H1 (cell line): ENCODE results near the gene MGMT. TPM values are rescaled to one million over a fixed set of nuclear protein-coding genes. Genes with fewer than 3 reads are reported as not detected.

ENCODE experiments used
- CTCF ChIA-PET: fragments of 300-600 bp; sonication (Branson Sonifier 250); formaldehyde crosslinking; loops from one replicate; lab custom pipeline; 2021; ENCODE audit not compliant: partially characterized antibody; lab: Charles Lee
- POLR2A ChIA-PET: fragments of 300-600 bp; sonication (Branson Sonifier 250); formaldehyde crosslinking; loops from one replicate; lab custom pipeline; 2021; ENCODE audit warnings: inconsistent platforms; ENCODE audit not compliant: partially characterized antibody; lab: Charles Lee
- DNase-seq, 2 experiments: peaks; one replicate each; pipeline versions ENCODE4 v3.0.0 to v3.0.0-alpha.2; 2010 to 2022; ENCODE audit warnings: low spot score in 2 of 2, low read depth in 1 of 2, mixed read lengths in 1 of 2
- FAIRE-seq: peaks from 2 replicates; lab custom pipeline; 2011; peaks lifted over from hg19 to GRCh38; lab: Jason Lieb, UNC
- H2AFZ ChIP-seq: 2 replicates; pipeline ENCODE4 v1.8.1; 2012; ENCODE audit warnings: low read length, inconsistent platforms
- H2AK5ac ChIP-seq: 2 replicates; pipeline ENCODE4 v1.6.1; 2013; ENCODE audit warnings: low read depth, low read length
- H2BK120ac ChIP-seq: replicated peaks from 2 replicates; pipeline ENCODE3; 2013; ENCODE audit warnings: low read depth, low read length, inconsistent platforms
- H2BK12ac ChIP-seq: 2 replicates; pipeline ENCODE4 v1.6.1; 2013; ENCODE audit warnings: low read depth, low read length
- H2BK15ac ChIP-seq: 2 replicates; pipeline ENCODE4 v1.6.1; 2013; ENCODE audit warnings: low read length
- H2BK20ac ChIP-seq: 2 replicates; pipeline ENCODE4 v1.6.1; 2013; ENCODE audit warnings: low read length
- H2BK5ac ChIP-seq: 2 replicates; pipeline ENCODE4 v1.6.1; 2013; ENCODE audit warnings: low read depth, low read length
- H3K14ac ChIP-seq: 2 replicates; pipeline ENCODE4 v1.6.1; 2013; ENCODE audit warnings: inconsistent platforms; ENCODE audit not compliant: insufficient read length
- H3K18ac ChIP-seq: 2 replicates; pipeline ENCODE4 v1.6.1; 2013; ENCODE audit warnings: low read length; ENCODE audit errors: extremely low read depth
- H3K23ac ChIP-seq: 2 replicates; pipeline ENCODE4 v1.6.1; 2013; ENCODE audit warnings: inconsistent platforms; ENCODE audit not compliant: insufficient read length
- H3K23me2 ChIP-seq: 2 replicates; pipeline ENCODE4 v1.6.1; 2013; ENCODE audit warnings: low read depth, low read length
- H3K27ac ChIP-seq: 2 replicates; pipeline ENCODE4 v1.6.1; 2011; ENCODE audit warnings: low read depth, low read length, inconsistent platforms
- H3K27me3 ChIP-seq, 4 experiments: replicated peaks in 1 of 4; 1 replicate in 1 of 4; 2 replicates in 3 of 4; pipeline versions ENCODE4 v1.6.1 to v1.8.1; 2011 to 2013; ENCODE audit warnings: low read length in 3 of 4, mild to moderate bottlenecking in 3 of 4, inconsistent platforms in 2 of 4, mixed read lengths in 2 of 4, moderate library complexity in 1 of 4; ENCODE audit not compliant: control insufficient read depth in 3 of 4, insufficient read depth in 3 of 4; ENCODE audit errors: extremely low read depth in 1 of 4
- H3K36me3 ChIP-seq, 4 experiments: 2 replicates each; pipeline versions ENCODE4 v1.6.1 to v1.8.1; 2011 to 2013; ENCODE audit warnings: mild to moderate bottlenecking in 4 of 4, low read length in 3 of 4, moderate library complexity in 2 of 4, control low read depth in 1 of 4, inconsistent platforms in 1 of 4; ENCODE audit not compliant: insufficient read depth in 4 of 4, control insufficient read depth in 2 of 4
- H3K4ac ChIP-seq: replicated peaks from 2 replicates; pipeline ENCODE3; 2013; ENCODE audit warnings: low read length, low read depth, mixed read lengths, inconsistent platforms; ENCODE audit not compliant: insufficient read length
- H3K4me1 ChIP-seq, 4 experiments: replicated peaks in 1 of 4; 1 replicate in 1 of 4; 2 replicates in 3 of 4; pipeline versions ENCODE4 v1.6.1 to v1.8.1; 2011 to 2013; ENCODE audit warnings: low read length in 3 of 4, inconsistent platforms in 2 of 4, mixed read lengths in 1 of 4; ENCODE audit not compliant: insufficient read depth in 4 of 4, control insufficient read depth in 3 of 4
- H3K4me2 ChIP-seq, 2 experiments: 2 replicates each; pipeline versions ENCODE4 v1.6.1 to v1.8.1; 2011 to 2013; ENCODE audit warnings: low read depth in 2 of 2, low read length in 2 of 2, control low read depth in 1 of 2, inconsistent platforms in 1 of 2, mild to moderate bottlenecking in 1 of 2; ENCODE audit not compliant: insufficient read depth in 1 of 2
- H3K4me3 ChIP-seq, 4 experiments: fragments of 200-600, 300-600 bp in 1 of 4; sonication (generic), shearing (Covaris generic), sonication (Bioruptor Twin) in 1 of 4; 2 replicates each; pipeline versions ENCODE4 v1.5.1 to v1.8.1; 2011 to 2016; ENCODE audit warnings: low read length in 4 of 4, low read depth in 3 of 4, control low read depth in 2 of 4, inconsistent platforms in 2 of 4, mild to moderate bottlenecking in 2 of 4, mixed read lengths in 1 of 4, moderate library complexity in 1 of 4; ENCODE audit not compliant: insufficient read depth in 2 of 4; ENCODE audit errors: extremely low read depth in 1 of 4
- H3K56ac ChIP-seq: replicated peaks from 2 replicates; pipeline ENCODE3; 2013; ENCODE audit warnings: low read depth, mild to moderate bottlenecking, mixed read lengths, low read length, inconsistent platforms; ENCODE audit not compliant: insufficient read length
- H3K79me1 ChIP-seq: 2 replicates; pipeline ENCODE4 v1.6.1; 2013; ENCODE audit warnings: low read depth, low read length, control low read depth
- H3K79me2 ChIP-seq, 2 experiments: 2 replicates each; pipeline versions ENCODE4 v1.6.1 to v1.8.1; 2012 to 2013; ENCODE audit warnings: low read length in 2 of 2, mild to moderate bottlenecking in 2 of 2, inconsistent platforms in 1 of 2; ENCODE audit not compliant: insufficient read depth in 2 of 2, control insufficient read depth in 1 of 2
- H3K9ac ChIP-seq, 4 experiments: replicated peaks in 1 of 4; 1 replicate in 1 of 4; 2 replicates in 3 of 4; pipeline versions ENCODE4 v1.6.1 to v1.8.1; 2011 to 2013; ENCODE audit warnings: low read depth in 3 of 4, low read length in 3 of 4, control low read depth in 2 of 4, mild to moderate bottlenecking in 2 of 4, moderate library complexity in 2 of 4, inconsistent platforms in 1 of 4; ENCODE audit errors: extremely low read depth in 1 of 4
- H3K9me3 ChIP-seq, 2 experiments: 2 replicates each; pipeline versions ENCODE4 v1.6.1 to v1.8.1; 2012 to 2013; ENCODE audit warnings: mild to moderate bottlenecking in 2 of 2, moderate library complexity in 2 of 2, control low read depth in 1 of 2, inconsistent platforms in 1 of 2, low read depth in 1 of 2, low read length in 1 of 2, mixed read lengths in 1 of 2; ENCODE audit not compliant: insufficient read depth in 2 of 2
- H4K20me1 ChIP-seq, 2 experiments: replicated peaks in 1 of 2; 2 replicates each; pipeline versions ENCODE3 to v1.8.1; 2011 to 2013; ENCODE audit warnings: inconsistent platforms in 2 of 2, low read length in 2 of 2, mild to moderate bottlenecking in 1 of 2; ENCODE audit not compliant: insufficient read depth in 2 of 2, control insufficient read depth in 1 of 2
- H4K5ac ChIP-seq: 2 replicates; pipeline ENCODE4 v1.6.1; 2013; ENCODE audit warnings: low read length, low read depth, mixed read lengths, inconsistent platforms; ENCODE audit not compliant: insufficient read length
- H4K8ac ChIP-seq: 2 replicates; pipeline ENCODE4 v1.8.0; 2013; ENCODE audit warnings: mild to moderate bottlenecking, moderate library complexity, low read length, inconsistent platforms; ENCODE audit not compliant: insufficient read depth; ENCODE audit errors: extremely low read depth
- H4K91ac ChIP-seq: replicated peaks from 2 replicates; pipeline ENCODE3; 2013; ENCODE audit warnings: low read length, mixed read lengths, inconsistent platforms; ENCODE audit not compliant: insufficient read length
- CBX8 ChIP-seq: fragments of 300-800, 300-1000 bp; sonication (generic); IDR thresholded peaks from 2 replicates; pipeline ENCODE4 v1.7.1; 2016; ENCODE audit warnings: low read depth, low read length, borderline replicate concordance
- CEBPB ChIP-seq: IDR thresholded peaks from 2 replicates; pipeline ENCODE4 v1.6.1; 2012; ENCODE audit warnings: low read depth, low read length
- CREB1 ChIP-seq: IDR thresholded peaks from 2 replicates; pipeline ENCODE4 v1.6.1; 2012; ENCODE audit warnings: inconsistent platforms
- CTBP2 ChIP-seq: IDR thresholded peaks from 2 replicates; pipeline ENCODE4 v1.7.0; 2011; ENCODE audit warnings: borderline replicate concordance, mild to moderate bottlenecking, moderate library complexity, mixed read lengths, low read length; ENCODE audit not compliant: insufficient read depth, insufficient read length
- EGR1 ChIP-seq: IDR thresholded peaks from 2 replicates; pipeline ENCODE4 v1.6.1; 2011; ENCODE audit warnings: low read depth, low read length, borderline replicate concordance
- GABPA ChIP-seq: IDR thresholded peaks from 2 replicates; pipeline ENCODE4 v1.6.1; 2011; ENCODE audit warnings: mild to moderate bottlenecking, low read length, moderate library complexity, borderline replicate concordance; ENCODE audit not compliant: insufficient read depth
- HDAC2 ChIP-seq, 2 experiments: fragments of 300-600 bp in 1 of 2; sonication (generic) in 1 of 2; IDR thresholded peaks; 2 replicates each; pipeline ENCODE4 v1.6.1; 2011 to 2012; ENCODE audit warnings: low read depth in 2 of 2, low read length in 2 of 2, mild to moderate bottlenecking in 2 of 2, moderate library complexity in 2 of 2, borderline replicate concordance in 1 of 2, inconsistent platforms in 1 of 2
- MAFK ChIP-seq: IDR thresholded peaks from 2 replicates; pipeline ENCODE4 v1.6.1; 2012; ENCODE audit warnings: low read depth, mild to moderate bottlenecking, improper control_type of control experiment, low read length
- MAX ChIP-seq: IDR thresholded peaks from 2 replicates; pipeline ENCODE4 v1.6.1; 2012; ENCODE audit warnings: inconsistent platforms
- POLR2AphosphoS5 ChIP-seq: IDR thresholded peaks from 2 replicates; pipeline ENCODE4 v1.6.1; 2011; ENCODE audit warnings: low read depth, low read length
- POU5F1 ChIP-seq: IDR thresholded peaks from 2 replicates; pipeline ENCODE4 v1.6.1; 2011; ENCODE audit warnings: low read depth, mild to moderate bottlenecking, low read length, moderate library complexity
- RNF2 ChIP-seq: fragments of 200-900, 300-1000 bp; sonication (generic); IDR thresholded peaks from 2 replicates; pipeline ENCODE4 v1.7.1; 2016; ENCODE audit warnings: borderline replicate concordance, low read depth, mild to moderate bottlenecking, antibody characterized with exemption, low read length; ENCODE audit not compliant: poor library complexity, severe bottlenecking; ENCODE audit errors: missing control alignments
- SIRT6 ChIP-seq: IDR thresholded peaks from one replicate; pipeline ENCODE4 v1.7.1; 2012; ENCODE audit warnings: low read length, inconsistent platforms
- SRF ChIP-seq: IDR thresholded peaks from 2 replicates; pipeline ENCODE4 v1.6.1; 2011; ENCODE audit warnings: mild to moderate bottlenecking, low read depth, low read length, moderate library complexity
- TEAD4 ChIP-seq: IDR thresholded peaks from 2 replicates; pipeline ENCODE4 v1.6.1; 2012; ENCODE audit warnings: low read depth, low read length, inconsistent platforms, mixed read lengths
- WGBS, 2 experiments: shearing (Covaris generic) in 1 of 2; methylation state at CpG; one replicate each; pipeline versions ENCODE4 v1.1.6 to v1.1.7; 2013 to 2015; ENCODE audit warnings: low lambda C conversion rate in 2 of 2, mixed read lengths in 2 of 2, inconsistent platforms in 1 of 2, low coverage in 1 of 2, missing lambda C conversion rate in 1 of 2; ENCODE audit not compliant: insufficient replicate concordance in 2 of 2, insufficient coverage in 1 of 2, insufficient read length in 1 of 2; ENCODE audit errors: extremely low coverage in 1 of 2, missing lambda C conversion rate in 1 of 2; 5-methylcytosine and 5-hydroxymethylcytosine counted together
- polyA plus RNA-seq, 7 experiments: library from polyadenylated mRNA; depleted of rRNA in 3 of 7; stranded (reverse) in 5 of 7; unstranded in 2 of 7; fragments of >200 nt in 5 of 7; fragments of 200-250 nt in 2 of 7; gene quantifications; 1 replicate in 5 of 7; 2 replicates in 1 of 7; 4 replicates in 1 of 7; pipeline versions ENCODE4 v1.2.1 to v1.2.3, GENCODE V29; 2011 to 2013; ENCODE audit warnings: missing spikeins in 2 of 7, mixed read lengths in 2 of 7
- total RNA-seq: library from RNA; stranded (reverse); fragmentation: NEBNext Ultra II Directional; extraction: Animal tissue kit (Norgen Biotek cat#: 25700); gene quantifications from 2 replicates; pipeline ENCODE4 v1.2.1, GENCODE V29; 2021

The MGMT gene
- total and polyA plus RNA-seq, 2 of the 8 experiments (the other 6 are each of a cell fraction or from before 2014, with no cell fraction given) = 9.9 to 10.7 TPM

- FAIRE-seq = no peak
- Histone ChIP-seq H3K4ac (no peak overlapping the region), H3K14ac (no peak overlapping the region)
- TF ChIP-seq CEBPB = no peak
- TF ChIP-seq HDAC2 (IDR thresholded peaks at IDR 0.05; ENCODE audit: borderline replicate concordance in 1 of 2, low read depth in 2 of 2, low read length in 2 of 2) = no peak
- no peak for TF ChIP-seq CTBP2
- no peak for TF ChIP-seq MAFK
- TF ChIP-seq MAX = no peak
- TF ChIP-seq POU5F1 = no peak
- TF ChIP-seq SRF = no peak
- TF ChIP-seq CBX8 = no peak
- no peak for TF ChIP-seq EGR1
- TF ChIP-seq CREB1 = no peak
- no peak for TF ChIP-seq GABPA
- TF ChIP-seq RNF2 = no peak
- no peak for TF ChIP-seq TEAD4
- no peak for TF ChIP-seq SIRT6
- no peak for TF ChIP-seq POLR2AphosphoS5
Measured at GRCh38 chr10:129637010-129637409, 170.0 kb downstream of the MGMT start.

More at GRCh38 chr10:129637010-129637409, 170.0 kb downstream of the MGMT start:
- no peak overlapping the region for H4K8ac ChIP-seq
- DNase-seq = no peak
- 0 out of 4 replicates have a peak, but pooled peaks cover 0 to 2% of the 10 kb centered on the region in 2 experiments for H3K9me3 ChIP-seq
- H2BK20ac ChIP-seq = no peak overlapping the region
- no peak overlapping the region for H4K91ac ChIP-seq
- no peak overlapping the region for H3K9ac ChIP-seq
- no peak overlapping the region for H2BK12ac ChIP-seq
- 91% methylated on average over 3 of the region's 3 CpGs; no CpG with 5 or more reads in 1 of the 2 experiments for WGBS, 2 experiments
- H2AFZ ChIP-seq = no peak overlapping the region
- H3K27ac ChIP-seq = no peak overlapping the region
- ChIA-PET POLR2A (no interaction called here), CTCF (interaction anchor here (0.6 kb wide), 1 partner anchor 363 kb away, joined by 3 read pairs; no protein-coding TSS in a partner anchor)
- H2AK5ac ChIP-seq = no peak overlapping the region
- H3K79me1 ChIP-seq = no peaks in the 10 kb centered on the region
- no peak overlapping the region for H3K18ac ChIP-seq
- H3K56ac ChIP-seq = no peak overlapping the region
- H4K5ac ChIP-seq = no peak overlapping the region
- no peak overlapping the region for H2BK120ac ChIP-seq
- H3K4me1 ChIP-seq = peaks cover 0 to 6% (median 0%) of the 10 kb centered on the region in 4 experiments; a peak in 2 of 7 replicates
- H3K79me2 ChIP-seq = no peaks in the 10 kb centered on the region
- H3K36me3 ChIP-seq = no peaks in the 10 kb centered on the region
- no peak overlapping the region for H3K4me3 ChIP-seq
- H3K27me3 ChIP-seq = no peaks in the 10 kb centered on the region
- H3K23ac ChIP-seq = no peak overlapping the region
- no peaks in the 10 kb centered on the region for H4K20me1 ChIP-seq
- no peak overlapping the region for H3K4me2 ChIP-seq
- no peaks in the 10 kb centered on the region for H3K23me2 ChIP-seq
- no peak overlapping the region for H2BK15ac ChIP-seq
- H2BK5ac ChIP-seq = no peak overlapping the region
